Heart left ventricle (tissue), 16 donors: ENCODE measurements around the gene GTF2A1. TPM values are rescaled to one million over a fixed set of nuclear protein-coding genes. Genes with fewer than 3 reads are reported as not detected.

Experiments
- ATAC-seq, 4 donors: fragments of 200-7000 bp; cut with Tn5 transposase; one replicate each; pipeline ENCODE4 v1.9.1; 2020 to 2022; ENCODE audit warnings: moderate library complexity in 4 of 4, mild to moderate bottlenecking in 3 of 4, moderate number of reproducible peaks in 1 of 4
- DNase-seq, 5 donors: peaks; one replicate each; pipeline ENCODE4 v3.0.0-alpha.2; 2020
- H3K27ac ChIP-seq, 12 donors: fragments of 200-600 bp; sonication (generic) in 4 of 12; one replicate each; pipeline versions ENCODE4 v1.5.0 to v1.8.0; 2016 to 2022; ENCODE audit warnings: mild to moderate bottlenecking in 2 of 12
- H3K27me3 ChIP-seq, 9 donors: fragments of 200-600 bp; sonication (generic) in 2 of 9; one replicate each; pipeline versions ENCODE4 v1.5.1 to v1.8.0; 2016 to 2022; ENCODE audit warnings: mild to moderate bottlenecking in 3 of 9
- H3K36me3 ChIP-seq, 9 donors: fragments of 200-600 bp; sonication (generic) in 2 of 9; one replicate each; pipeline versions ENCODE4 v1.5.0 to v1.8.0; 2018 to 2022; ENCODE audit warnings: mild to moderate bottlenecking in 2 of 9
- H3K4me1 ChIP-seq, 12 donors: fragments of 200-600 bp; sonication (generic) in 4 of 12; one replicate each; pipeline versions ENCODE4 v1.5.0 to v1.8.0; 2016 to 2022; ENCODE audit warnings: mild to moderate bottlenecking in 3 of 12
- H3K4me3 ChIP-seq, 12 donors: fragments of 200-600 bp; sonication (generic) in 4 of 12; one replicate each; pipeline versions ENCODE4 v1.5.0 to v1.8.0; 2017 to 2022; ENCODE audit warnings: mild to moderate bottlenecking in 9 of 12, moderate library complexity in 4 of 12
- H3K9me3 ChIP-seq, 12 donors: fragments of 200-600 bp; sonication (generic) in 4 of 12; one replicate each; pipeline versions ENCODE4 v1.5.0 to v1.8.0; 2016 to 2022; ENCODE audit warnings: mild to moderate bottlenecking in 1 of 12
- POLR2A ChIP-seq, 2 donors: fragments of 450-650 bp; IDR thresholded peaks; one replicate each; pipeline ENCODE4 v1.6.1; 2017; ENCODE audit warnings: antibody characterized with exemption in 2 of 2, mild to moderate bottlenecking in 2 of 2, moderate library complexity in 2 of 2
- WGBS, 4 donors: extraction: QIAGEN DNeasy Blood & Tissue Kit in 2 of 4; methylation state at CpG; one replicate each; pipeline versions ENCODE4 v1.1.5 to v1.1.7; 2013 to 2018; 5-methylcytosine and 5-hydroxymethylcytosine counted together
- intact Hi-C, 10 donors: fragments of 100-400 bp; cut with DNase I; formaldehyde crosslinking; loops; one replicate each; pipeline versions ENCODE4 v1.11.1 to v1.14.2; 2022
- polyA plus RNA-seq, 2 donors: library from polyadenylated mRNA; stranded (reverse); fragments of 200-250 nt; gene quantifications; one replicate each; pipeline ENCODE4 v1.2.3, GENCODE V29; 2013
- total RNA-seq, 9 donors: library from RNA; depleted of rRNA in 2 of 9; stranded (reverse); fragments of >200 nt in 2 of 9; fragmentation: NEBNext Ultra II Directional in 3 of 9; extraction: Animal tissue kit (Norgen Biotek cat#: 25700) in 3 of 9; gene quantifications; one replicate each; pipeline versions ENCODE4 v1.1.0 to v1.2.4, GENCODE V29; 2016 to 2023
- TF ChIP-seq, protein P1 (sequence below), 12 donors: fragments of 200-600 bp; sonication (generic) in 4 of 12; IDR thresholded peaks; one replicate each; pipeline versions ENCODE4 v1.5.0 to v1.8.0; 2018 to 2022; ENCODE audit warnings: antibody characterized with exemption in 12 of 12, mild to moderate bottlenecking in 5 of 12
- donor health status: ischemic (EF 13 %, LVEDD 7.1; RV severe dilation, severe dysfunction).
- donor health status: healthy with polysubstance abuse.
- donor health status: DM: no; HTN: yes; CAD: no.
- donor health status: DM: no; HTN: no; CAD: no.
- donor health status: ischemic (EF 25% LVEDD 6.9; RV normal size, moderate dysfunction).
- donor health status: ischemic (EF 25% LVEDD 5.7; RV mildly dilated, moderate dysfunction).
- donor health status: healthy.
- donor health status: DM: yes; HTN: yes; CAD: no.
- donor health status: ischemic (EF 35%, LVEDD 5.7; RV mildly dilated, moderate dysfunction).
- donor health status: nonischemic (EF 11% LVEDD 7.7; RV severe dilation, severe dysfunction).
- donor health status: DM: yes; HTN: yes; CAD: no.
- donor health status: PGD.
- donor health status: ischemic (EF 29% LVEDD 5.4; RV normal size, mild dysfunction).
- donor health status: nonischemic (EF 23%, LVEDD 6.1; RV moderate dilation, normal function).

GTF2A1 gene
- total and polyA plus RNA-seq, 11 donors = 3.4 to 31.3 (median 19.7) TPM

DNA sequence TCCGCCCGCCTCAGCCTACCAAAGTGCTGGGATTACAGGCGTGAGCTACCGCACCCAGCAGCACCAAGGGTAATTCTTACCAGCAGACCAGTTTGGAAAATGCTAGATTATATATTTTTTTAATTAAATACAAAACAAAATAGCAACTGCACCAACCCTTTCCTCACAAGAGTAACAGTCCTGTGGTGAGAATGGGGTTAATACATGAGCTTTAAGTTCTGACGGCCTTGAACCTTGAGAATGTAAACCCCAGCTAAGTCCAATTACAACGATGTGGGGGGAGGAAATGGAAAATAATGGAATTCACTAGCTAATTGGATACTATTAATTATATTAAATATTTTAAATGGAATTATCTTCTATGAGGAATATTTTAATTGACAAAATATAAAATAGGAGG, 82.3 kb downstream of the GTF2A1 start:
- no peak for ATAC-seq
- no peak overlapping the region for H3K4me3 ChIP-seq
- H3K27ac ChIP-seq = no peak overlapping the region
- H3K27me3 ChIP-seq = no peaks in the 10 kb centered on the region
- peaks cover 0 to 8% (median 0%) of the 10 kb centered on the region in 12 donors for H3K4me1 ChIP-seq
- H3K36me3 ChIP-seq = no peaks in the 10 kb centered on the region
- DNase-seq = no peak
- H3K9me3 ChIP-seq = peaks cover 0 to 6% (median 0%) of the 10 kb centered on the region in 12 donors
- TF ChIP-seq, protein P1, sequence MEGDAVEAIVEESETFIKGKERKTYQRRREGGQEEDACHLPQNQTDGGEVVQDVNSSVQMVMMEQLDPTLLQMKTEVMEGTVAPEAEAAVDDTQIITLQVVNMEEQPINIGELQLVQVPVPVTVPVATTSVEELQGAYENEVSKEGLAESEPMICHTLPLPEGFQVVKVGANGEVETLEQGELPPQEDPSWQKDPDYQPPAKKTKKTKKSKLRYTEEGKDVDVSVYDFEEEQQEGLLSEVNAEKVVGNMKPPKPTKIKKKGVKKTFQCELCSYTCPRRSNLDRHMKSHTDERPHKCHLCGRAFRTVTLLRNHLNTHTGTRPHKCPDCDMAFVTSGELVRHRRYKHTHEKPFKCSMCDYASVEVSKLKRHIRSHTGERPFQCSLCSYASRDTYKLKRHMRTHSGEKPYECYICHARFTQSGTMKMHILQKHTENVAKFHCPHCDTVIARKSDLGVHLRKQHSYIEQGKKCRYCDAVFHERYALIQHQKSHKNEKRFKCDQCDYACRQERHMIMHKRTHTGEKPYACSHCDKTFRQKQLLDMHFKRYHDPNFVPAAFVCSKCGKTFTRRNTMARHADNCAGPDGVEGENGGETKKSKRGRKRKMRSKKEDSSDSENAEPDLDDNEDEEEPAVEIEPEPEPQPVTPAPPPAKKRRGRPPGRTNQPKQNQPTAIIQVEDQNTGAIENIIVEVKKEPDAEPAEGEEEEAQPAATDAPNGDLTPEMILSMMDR (IDR thresholded peaks at IDR 0.05) = no peak
- intact Hi-C loops = no loop called here
- WGBS, 4 donors = 86 to 94% (median 91%) methylated on average over 6 of the region's 6 CpGs

DNA sequence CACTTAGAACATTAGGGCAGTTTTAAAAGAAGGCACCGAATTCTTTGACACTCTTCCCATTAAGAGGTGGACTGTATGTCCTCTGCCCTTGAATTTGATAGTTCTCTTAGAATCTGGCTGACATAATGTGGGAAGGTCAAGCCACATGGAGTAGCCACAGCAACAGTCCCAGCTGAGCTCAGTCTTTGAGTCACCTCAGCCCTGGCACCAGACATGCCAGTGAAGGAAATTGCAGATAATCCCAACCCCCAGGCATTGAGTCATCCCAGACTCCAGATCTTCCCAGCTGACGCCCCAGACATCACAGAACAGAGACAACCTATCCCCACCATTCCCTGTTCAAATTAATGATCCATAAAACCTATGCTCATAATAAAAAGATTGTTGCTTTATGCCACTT, 83.4 kb downstream of the GTF2A1 start:
- H3K9me3 ChIP-seq = peaks cover 0 to 6% (median 0%) of the 10 kb centered on the region in 12 donors
- no peak overlapping the region for H3K4me3 ChIP-seq
- DNase-seq (no peak), ATAC-seq (no peak)
- H3K27ac ChIP-seq = no peak overlapping the region
- intact Hi-C loops = no loop called here
- no peaks in the 10 kb centered on the region for H3K27me3 ChIP-seq
- TF ChIP-seq, protein P1 (IDR thresholded peaks at IDR 0.05) = no peak
- TF ChIP-seq POLR2A (IDR thresholded peaks at IDR 0.05) = no peak
- H3K4me1 ChIP-seq = peaks cover 0 to 8% (median 0%) of the 10 kb centered on the region in 12 donors
- H3K36me3 ChIP-seq = no peaks in the 10 kb centered on the region
- 58 to 83% (median 73%) methylated on average over 2 of the region's 2 CpGs for WGBS, 4 donors

DNA sequence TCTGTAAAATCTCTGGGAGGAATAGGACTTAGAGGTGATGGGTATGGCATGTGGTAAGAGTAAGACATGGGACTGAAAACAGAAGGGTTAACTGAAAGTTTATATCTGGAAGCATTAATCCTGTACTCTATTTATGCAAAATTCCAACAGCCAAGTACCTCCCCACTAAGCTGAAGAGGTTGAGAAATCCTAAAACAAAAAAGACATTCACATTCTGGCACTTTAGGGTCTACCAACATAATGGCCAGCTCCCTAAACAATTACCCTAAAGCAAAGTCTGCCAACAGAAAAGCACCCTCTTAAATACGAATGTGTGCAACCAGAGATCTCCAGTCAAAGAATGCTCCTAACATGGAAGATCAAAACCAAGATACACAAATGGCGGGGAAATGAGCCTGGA, 87.4 kb downstream of the GTF2A1 start:
- 77 to 89% (median 86%) methylated on average over 2 of the region's 2 CpGs for WGBS, 4 donors

DNA sequence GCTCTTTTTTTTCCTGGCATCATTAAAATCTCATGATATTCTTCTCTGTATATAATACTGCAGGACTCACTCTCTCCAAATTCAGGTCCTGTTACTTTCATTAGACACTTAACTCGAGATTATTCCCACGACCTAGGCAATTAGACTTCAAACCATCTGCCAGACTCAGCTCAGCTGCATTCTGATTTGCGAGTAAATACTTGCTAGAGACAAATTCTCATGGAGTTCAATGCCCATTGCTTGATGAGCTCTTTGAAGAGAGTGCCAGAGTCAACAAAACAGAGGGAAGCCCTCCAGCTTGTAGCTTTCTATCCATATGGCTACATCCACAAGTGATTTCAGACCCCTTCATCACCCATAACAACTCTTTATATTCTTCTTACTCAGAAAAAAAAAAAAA, 88.3 kb downstream of the GTF2A1 start:
- H3K27ac ChIP-seq = no peak overlapping the region
- DNase-seq = no peak
- H3K36me3 ChIP-seq = no peaks in the 10 kb centered on the region
- no peak for TF ChIP-seq POLR2A (IDR thresholded peaks at IDR 0.05)
- TF ChIP-seq, protein P1 (IDR thresholded peaks at IDR 0.05) = no peak
- no peak for ATAC-seq
- 49 to 58% (median 54%) methylated on average over 3 of the region's 3 CpGs for WGBS, 4 donors
- H3K4me3 ChIP-seq = no peak overlapping the region
- H3K4me1 ChIP-seq = no peaks in the 10 kb centered on the region
- intact Hi-C loops = no loop called here
- H3K9me3 ChIP-seq = peaks cover 0 to 6% (median 0%) of the 10 kb centered on the region in 12 donors
- no peaks in the 10 kb centered on the region for H3K27me3 ChIP-seq

More for the DNA sequence above, 87.4 kb downstream of the GTF2A1 start:
- H3K27ac ChIP-seq = no peak overlapping the region
- H3K9me3 ChIP-seq = peaks cover 0 to 6% (median 0%) of the 10 kb centered on the region in 12 donors
- DNase-seq (no peak), ATAC-seq (no peak)
- intact Hi-C loops = no loop called here
- H3K4me1 ChIP-seq = no peaks in the 10 kb centered on the region
- H3K27me3 ChIP-seq = no peaks in the 10 kb centered on the region
- no peaks in the 10 kb centered on the region for H3K36me3 ChIP-seq
- TF ChIP-seq, protein P1 (IDR thresholded peaks at IDR 0.05) = no peak
- TF ChIP-seq POLR2A (IDR thresholded peaks at IDR 0.05) = no peak
- no peak overlapping the region for H3K4me3 ChIP-seq
